ENCODE measurements around the gene OR14J1.
"Not testable (repeated sequence)": the region's sequence is repeated elsewhere in the genome, so short reads cannot be mapped to it uniquely, and the experiment has no call there.

OR14J1 gene, protein sequence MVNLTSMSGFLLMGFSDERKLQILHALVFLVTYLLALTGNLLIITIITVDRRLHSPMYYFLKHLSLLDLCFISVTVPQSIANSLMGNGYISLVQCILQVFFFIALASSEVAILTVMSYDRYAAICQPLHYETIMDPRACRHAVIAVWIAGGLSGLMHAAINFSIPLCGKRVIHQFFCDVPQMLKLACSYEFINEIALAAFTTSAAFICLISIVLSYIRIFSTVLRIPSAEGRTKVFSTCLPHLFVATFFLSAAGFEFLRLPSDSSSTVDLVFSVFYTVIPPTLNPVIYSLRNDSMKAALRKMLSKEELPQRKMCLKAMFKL

DNA sequence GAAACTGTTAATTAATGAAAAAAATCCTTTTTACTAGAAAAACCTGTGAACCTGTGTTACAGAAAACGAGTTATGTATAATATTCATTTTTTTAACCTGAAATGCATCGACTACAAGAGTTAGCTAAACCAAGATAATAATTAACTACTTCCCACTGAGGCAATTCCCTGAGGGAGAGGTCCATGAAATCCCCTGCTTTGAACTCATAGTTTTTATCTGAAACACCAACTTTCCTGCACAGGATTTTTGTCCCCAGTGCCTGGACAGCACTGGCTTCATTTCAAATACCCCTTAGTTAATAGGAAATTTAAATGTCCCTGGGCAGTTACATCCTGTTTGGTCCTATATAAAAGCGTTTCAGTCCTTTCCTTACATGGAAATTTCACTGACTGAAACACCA, at the start of gene OR14J1:
OR14J1 (plus strand) TSS at position 386 of the 400 bp plus-strand sequence. CDS start 4,989 bp downstream, outside the sequence.
- DNase-seq (ENCODE audit: low read depth), result no peak

DNA sequence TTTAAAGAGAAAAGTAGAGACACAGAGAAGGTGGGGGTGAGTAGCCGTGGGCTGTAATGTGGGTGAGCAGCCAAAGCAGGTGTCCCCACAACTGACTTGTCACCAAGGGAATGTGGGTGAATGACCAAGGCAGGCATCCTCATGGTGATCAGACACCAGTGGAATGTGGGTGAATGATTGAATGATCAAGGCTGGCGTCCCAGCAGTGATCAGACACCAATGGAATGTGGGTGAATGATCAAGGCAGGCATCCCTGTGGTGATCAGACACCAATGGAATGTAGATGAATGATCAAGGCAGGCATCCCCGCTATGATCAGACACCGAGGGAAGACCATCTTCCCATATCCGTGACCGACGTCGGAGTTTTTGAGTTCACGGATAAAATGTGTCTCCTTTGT, 49.8 kb upstream of the OR14J1 start:
- no peak for DNase-seq (ENCODE audit: low read depth)

- no peak for DNase-seq (ENCODE audit: low read depth)
Observed at GRCh38 chr6:29255530-29255929, 46.0 kb upstream of the OR14J1 start.

GRCh38 chr6:29259721-29260120, 41.8 kb upstream of the OR14J1 start:
- DNase-seq (ENCODE audit: low read depth), result no peak

- DNase-seq (ENCODE audit: low read depth), result no peak
Observed at GRCh38 chr6:29263001-29263400, 38.5 kb upstream of the OR14J1 start.

DNA sequence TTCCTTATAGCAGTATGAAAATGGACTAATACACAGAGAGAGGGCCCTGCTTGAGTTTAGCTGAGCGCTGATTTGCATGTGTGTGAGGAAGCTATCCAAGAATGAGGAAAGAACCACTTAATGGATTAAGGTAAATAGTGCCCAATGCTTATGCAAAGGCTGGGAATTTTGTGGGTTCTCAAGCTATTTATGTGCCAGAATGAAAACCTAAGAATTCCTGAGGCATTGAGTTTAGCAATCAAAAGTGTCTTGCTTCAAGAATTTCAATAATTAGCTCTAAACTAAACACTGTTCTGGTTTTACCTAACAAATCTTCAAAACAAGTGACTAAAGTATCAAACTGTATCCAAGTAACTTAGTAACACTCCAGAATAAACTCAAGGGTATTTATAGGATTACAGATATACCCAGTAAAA, 7.0 kb upstream of the OR14J1 start:
- no peak for DNase-seq (ENCODE audit: low read depth)

DNA sequence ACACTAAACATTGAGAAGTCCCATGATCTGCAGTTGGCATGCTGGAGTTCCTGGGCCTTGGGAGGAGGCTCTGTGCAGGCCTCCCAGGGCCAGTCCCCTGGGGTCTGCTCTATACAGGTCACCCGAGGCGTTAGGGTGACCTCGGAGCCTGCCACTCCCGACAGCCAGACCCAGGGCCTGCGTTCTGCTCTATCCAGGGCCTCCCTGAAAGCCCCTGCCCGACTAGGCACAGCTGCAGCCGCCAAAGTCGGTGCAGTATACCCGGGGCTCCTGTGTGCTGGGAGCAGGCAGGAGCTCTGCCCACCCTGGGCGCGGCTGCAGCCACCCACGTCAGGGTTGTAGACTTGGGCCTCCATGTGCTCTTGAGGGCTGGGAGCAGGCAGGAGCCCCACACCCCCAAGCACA, 6.3 kb upstream of the OR14J1 start:
- no peak for DNase-seq (ENCODE audit: low read depth)

- no peak for DNase-seq (ENCODE audit: low read depth)
Observed at GRCh38 chr6:29295623-29296022, 5.9 kb upstream of the OR14J1 start.

DNA sequence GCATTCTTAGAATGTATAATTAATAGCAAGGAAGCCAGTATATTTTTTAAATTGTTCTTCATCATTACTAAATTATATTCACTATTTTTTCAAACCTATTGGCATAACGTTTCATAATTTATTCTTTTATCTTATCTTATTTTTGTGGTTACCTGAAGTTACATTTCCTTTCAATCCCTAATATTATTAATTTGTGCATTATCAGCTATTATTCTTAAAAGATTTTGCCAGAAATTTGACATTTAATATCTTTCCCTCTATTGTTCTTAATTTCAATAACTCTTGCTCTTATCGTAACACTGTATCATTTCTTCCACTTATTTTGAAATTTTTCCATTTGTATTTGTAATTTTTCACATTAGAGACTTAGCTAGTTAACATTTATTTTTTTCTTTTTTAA, 18.4 kb downstream of the OR14J1 start:
- DNase-seq (ENCODE audit: low read depth), result no peak

DNA sequence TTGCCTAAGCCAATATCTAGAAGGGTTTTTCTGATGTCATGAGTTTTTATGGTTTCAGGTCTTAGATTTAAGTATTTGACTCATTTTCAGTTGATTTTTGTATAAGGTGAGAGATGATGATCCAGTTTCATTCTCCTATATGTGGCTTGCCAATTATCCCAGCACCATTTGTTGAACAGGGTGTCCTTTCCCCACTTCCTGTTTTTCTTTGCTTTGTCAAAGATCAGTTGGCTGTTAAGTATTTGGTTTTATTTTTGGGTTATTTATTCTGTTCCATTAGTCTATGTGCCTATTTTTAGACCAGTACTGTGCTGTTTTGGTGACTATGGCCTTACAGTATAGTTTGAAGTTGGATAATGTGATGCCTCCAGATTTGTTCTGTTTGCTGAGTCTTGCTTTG, 21.8 kb downstream of the OR14J1 start:
- DNase-seq (ENCODE audit: low read depth), result not testable (repeated sequence)

GRCh38 chr6:29325777-29326176, 24.3 kb downstream of the OR14J1 start:
- no peak for DNase-seq (ENCODE audit: low read depth)

DNA sequence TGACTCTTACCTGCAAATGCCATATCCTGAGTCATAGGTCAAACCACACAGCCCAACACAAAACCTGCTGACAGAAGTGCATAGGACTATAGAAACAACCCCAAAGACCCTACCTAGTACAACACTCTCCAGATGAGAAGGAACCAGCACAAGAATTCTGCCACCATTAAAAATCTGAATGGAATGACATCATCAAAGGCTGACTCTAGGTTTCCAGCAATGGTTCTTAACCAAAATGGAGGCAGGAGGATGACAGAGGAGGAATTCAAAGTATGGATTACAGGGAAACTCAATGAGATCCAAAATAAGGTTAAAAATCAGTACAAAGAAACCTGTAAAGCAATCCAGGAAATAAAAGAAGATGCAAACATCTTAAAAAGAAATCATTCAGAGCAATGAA, 31.2 kb downstream of the OR14J1 start:
- DNase-seq (ENCODE audit: low read depth), result no peak

DNA sequence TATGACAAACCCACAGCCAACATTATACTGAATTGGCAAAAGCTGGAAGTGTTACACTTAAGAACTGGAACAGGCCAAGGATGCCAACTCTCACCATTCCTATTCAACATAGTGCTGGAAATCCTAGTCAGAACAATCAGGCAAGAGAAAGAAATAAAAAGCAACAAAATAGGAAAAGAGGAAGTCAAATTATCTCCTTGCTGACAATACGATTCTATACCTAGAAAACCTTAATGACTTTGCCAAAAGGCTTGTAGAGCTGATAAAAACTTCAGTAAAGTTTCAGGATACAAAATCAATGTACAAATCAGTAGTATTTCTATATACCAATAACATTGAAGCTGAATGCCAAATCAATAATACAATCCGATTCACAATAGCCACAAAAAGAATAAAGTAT, 34.8 kb downstream of the OR14J1 start:
- no peak for DNase-seq (ENCODE audit: low read depth)

DNA sequence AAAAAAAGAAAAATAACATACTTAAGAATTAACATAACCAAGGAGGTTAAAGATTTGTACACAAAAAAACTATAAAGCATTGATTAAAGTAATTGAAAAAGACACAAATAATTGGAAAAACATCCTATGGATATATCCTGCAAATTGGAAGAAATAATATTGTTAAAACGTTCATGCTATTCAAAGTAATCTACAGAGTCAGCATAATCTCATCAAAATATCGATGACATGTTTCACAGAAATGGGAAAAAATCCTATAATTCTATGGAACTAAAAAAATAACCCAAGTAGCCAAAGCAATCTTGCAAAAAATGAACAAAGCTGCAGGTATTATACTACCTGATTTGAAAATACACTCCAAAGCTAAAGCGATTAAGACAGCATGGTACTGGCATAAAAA, 43.9 kb downstream of the OR14J1 start:
- DNase-seq (ENCODE audit: low read depth), result no peak

- DNase-seq (ENCODE audit: low read depth), result not testable (repeated sequence)
Observed at GRCh38 chr6:29349348-29349747, 47.8 kb downstream of the OR14J1 start.

DNA sequence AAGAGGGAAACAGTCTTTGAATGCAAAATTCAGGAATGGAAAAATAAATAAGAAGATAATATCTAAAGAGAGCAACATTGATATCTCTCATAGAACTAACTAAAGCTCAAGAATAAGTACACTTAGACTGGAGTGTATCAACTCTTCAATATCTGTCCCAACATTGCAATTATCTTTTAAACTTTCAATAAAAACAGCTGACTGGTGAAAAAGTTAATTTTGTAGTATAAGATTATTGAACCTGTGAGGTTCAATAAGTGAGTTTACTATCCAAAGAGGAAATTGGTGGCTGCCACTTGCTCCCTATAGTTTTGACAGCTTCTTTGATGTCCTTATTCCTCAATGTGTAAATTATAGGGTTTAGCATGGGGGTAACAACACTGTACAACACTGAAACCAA, 53.5 kb downstream of the OR14J1 start:
- no peak for DNase-seq (ENCODE audit: low read depth)

DNA sequence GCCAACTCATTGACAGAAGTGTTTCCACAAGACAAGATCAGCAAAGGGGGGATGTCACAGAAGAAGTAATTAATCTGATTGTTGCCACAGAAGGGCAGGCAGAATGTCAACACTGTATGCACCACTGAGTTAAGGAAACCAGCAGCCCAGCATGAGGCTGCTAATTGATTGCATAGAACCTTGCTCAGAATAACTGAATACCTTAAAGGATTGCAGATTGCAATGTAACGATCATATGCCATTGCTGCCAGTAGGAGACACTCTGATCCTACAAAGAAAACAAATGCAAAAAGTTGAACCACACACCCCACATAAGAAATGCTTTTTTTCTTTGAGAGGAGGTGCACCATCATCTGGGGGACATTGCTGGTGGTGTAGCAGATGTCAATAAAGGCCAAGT, 54.1 kb downstream of the OR14J1 start:
- no peak for DNase-seq (ENCODE audit: low read depth)
